Measurements from ENCODE around the gene CDH4.

- TF ChIP-seq CREB1 (IDR thresholded peaks at IDR 0.05), result no peak
- TF ChIP-seq TEAD4 (IDR thresholded peaks at IDR 0.05; ENCODE audit: low read depth, low read length), result no peak
- no peak for TF ChIP-seq CTCF (IDR thresholded peaks at IDR 0.05; ENCODE audit: control extremely low read depth in 1 of 3, insufficient read depth in 1 of 3, low read depth in 1 of 3, low read length in 3 of 3)
- no peak for TF ChIP-seq SIN3A (conservative IDR thresholded peaks at IDR 0.05 in 1 of 2, IDR thresholded peaks at IDR 0.05 in 1 of 2; ENCODE audit: low read depth in 1 of 2, low read length in 2 of 2)
- TF ChIP-seq EZH2 (IDR thresholded peaks at IDR 0.05; ENCODE audit: low read depth, low read length, severe bottlenecking), result no peak
- no peak for TF ChIP-seq MAX (IDR thresholded peaks at IDR 0.05)
Measured at GRCh38 chr20:61240814-61241213, 11.2 kb upstream of the CDH4 start.

All from H1 (cell line).